Measurements from ENCODE around the gene BICD1. TPM values are rescaled to one million over a fixed set of nuclear protein-coding genes. Genes with fewer than 3 reads are reported as not detected.

BICD1 gene
- total and polyA plus RNA-seq, 2 experiments from 2014 or later: 59.3 to 83.6 TPM

DNA sequence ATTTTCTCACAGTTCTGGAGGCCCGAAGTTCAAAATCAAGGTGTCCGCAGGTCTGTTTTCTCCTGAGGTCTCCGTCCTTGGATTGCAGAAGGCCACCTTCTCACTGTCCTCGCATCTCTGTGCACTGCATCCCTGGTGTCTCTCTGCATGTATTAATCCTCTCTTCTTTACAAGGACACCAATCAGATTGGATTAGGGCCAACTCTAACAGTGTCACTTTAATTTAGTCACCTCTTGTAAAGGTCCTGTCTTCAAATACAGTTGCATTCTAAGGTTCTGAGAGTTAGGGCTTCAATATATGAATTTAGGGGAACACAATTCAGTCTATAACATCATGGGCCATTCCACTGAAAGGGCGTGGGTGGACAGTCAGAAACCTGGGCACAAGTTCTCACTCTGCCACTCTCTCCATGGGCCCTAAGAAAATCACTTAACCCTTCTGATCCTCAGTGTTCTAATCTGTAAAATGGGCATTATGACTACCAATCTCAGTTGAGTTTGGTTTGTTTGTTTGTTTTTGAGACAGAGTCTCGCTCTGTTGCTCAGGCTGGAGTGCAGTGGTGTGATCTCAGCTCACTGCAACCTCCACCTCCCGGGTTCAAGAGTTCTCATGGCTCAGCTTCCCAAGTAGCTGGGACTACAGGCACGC is 251.1 kb downstream of the BICD1 start (continued):
- TF ChIP-seq, protein P1, sequence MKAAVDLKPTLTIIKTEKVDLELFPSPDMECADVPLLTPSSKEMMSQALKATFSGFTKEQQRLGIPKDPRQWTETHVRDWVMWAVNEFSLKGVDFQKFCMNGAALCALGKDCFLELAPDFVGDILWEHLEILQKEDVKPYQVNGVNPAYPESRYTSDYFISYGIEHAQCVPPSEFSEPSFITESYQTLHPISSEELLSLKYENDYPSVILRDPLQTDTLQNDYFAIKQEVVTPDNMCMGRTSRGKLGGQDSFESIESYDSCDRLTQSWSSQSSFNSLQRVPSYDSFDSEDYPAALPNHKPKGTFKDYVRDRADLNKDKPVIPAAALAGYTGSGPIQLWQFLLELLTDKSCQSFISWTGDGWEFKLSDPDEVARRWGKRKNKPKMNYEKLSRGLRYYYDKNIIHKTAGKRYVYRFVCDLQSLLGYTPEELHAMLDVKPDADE (IDR thresholded peaks at IDR 0.05): no peak
- no peak for TF ChIP-seq STAT1 (IDR thresholded peaks at IDR 0.05; ENCODE audit: unreplicated experiment)
- no peak for TF ChIP-seq EZH2 (IDR thresholded peaks at IDR 0.05; ENCODE audit: low read depth, unreplicated experiment)
- no peak for TF ChIP-seq ZNF114 (CRISPR knock-in tag; IDR thresholded peaks at IDR 0.05)

DNA sequence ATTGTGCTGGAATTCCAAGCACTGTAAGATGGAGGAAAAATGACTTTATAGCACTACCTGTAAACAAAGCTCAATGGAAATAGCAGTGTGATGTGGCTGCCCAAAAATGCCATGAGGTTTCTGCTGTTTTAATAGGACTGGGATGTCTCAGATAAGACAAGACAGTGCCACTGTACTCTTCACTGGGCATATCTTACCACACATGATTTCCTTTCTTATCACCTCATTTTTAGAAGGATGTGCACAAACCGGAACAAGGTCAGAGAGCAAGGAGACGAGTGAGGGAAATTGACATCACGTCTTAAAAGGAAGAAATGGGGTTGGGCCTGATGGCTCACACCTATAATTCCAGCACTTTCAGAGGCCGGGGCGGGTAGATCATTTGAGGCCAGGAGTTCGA is 254.3 kb downstream of the BICD1 start:
- no peak overlapping the region for H3K4me3 Mint-ChIP-seq
- Histone ChIP-seq H3K36me3 (ENCODE audit: insufficient read depth) (no peaks in the 10 kb centered on the region), H3K4me3 (no peak overlapping the region), H3K4me1 (ENCODE audit: insufficient read depth) (peaks cover 18% of the 10 kb centered on the region), H3K27me3 (ENCODE audit: insufficient read depth) (no peaks in the 10 kb centered on the region), H3K27ac (ENCODE audit: low read depth) (no peak overlapping the region), H2AFZ (no peak overlapping the region), H3K79me2 (replicated peaks; ENCODE audit: insufficient read depth) (no peaks in the 10 kb centered on the region), H3K4me2 (no peak overlapping the region), H3K9me2 (ENCODE audit: insufficient read depth) (no peaks in the 10 kb centered on the region), H4K20me1 (replicated peaks; ENCODE audit: insufficient read depth) (no peaks in the 10 kb centered on the region), H3F3A (replicated peaks; ENCODE audit: low read depth) (no peaks in the 10 kb centered on the region; the same call in 1 of the 2 replicates)
- no peak for ATAC-seq
- no peaks in the 10 kb centered on the region for H3K9me3 Mint-ChIP-seq
- no peak overlapping the region for H3K27ac Mint-ChIP-seq
- H3K4me1 Mint-ChIP-seq: peaks cover 26% of the 10 kb centered on the region
- H3K27me3 Mint-ChIP-seq (ENCODE audit: insufficient read depth, low read depth, poor library complexity): peaks cover 6% of the 10 kb centered on the region
- no peaks in the 10 kb centered on the region; the same call in 1 of the 3 replicates for H3K36me3 Mint-ChIP-seq (ENCODE audit: low read depth)
- no peak for DNase-seq (ENCODE audit: low spot score)
- TF ChIP-seq JUNB (IDR thresholded peaks at IDR 0.05; ENCODE audit: unreplicated experiment) (no peak), EZH2 (IDR thresholded peaks at IDR 0.05; ENCODE audit: low read depth, unreplicated experiment) (no peak), NANOG (IDR thresholded peaks at IDR 0.05; ENCODE audit: borderline replicate concordance) (no peak), EZH2phosphoT487 (IDR thresholded peaks at IDR 0.05; ENCODE audit: unreplicated experiment) (no peak), POLR2AphosphoS5 (IDR thresholded peaks at IDR 0.05; ENCODE audit: low read depth) (no peak)
- TF ChIP-seq, protein P2, sequence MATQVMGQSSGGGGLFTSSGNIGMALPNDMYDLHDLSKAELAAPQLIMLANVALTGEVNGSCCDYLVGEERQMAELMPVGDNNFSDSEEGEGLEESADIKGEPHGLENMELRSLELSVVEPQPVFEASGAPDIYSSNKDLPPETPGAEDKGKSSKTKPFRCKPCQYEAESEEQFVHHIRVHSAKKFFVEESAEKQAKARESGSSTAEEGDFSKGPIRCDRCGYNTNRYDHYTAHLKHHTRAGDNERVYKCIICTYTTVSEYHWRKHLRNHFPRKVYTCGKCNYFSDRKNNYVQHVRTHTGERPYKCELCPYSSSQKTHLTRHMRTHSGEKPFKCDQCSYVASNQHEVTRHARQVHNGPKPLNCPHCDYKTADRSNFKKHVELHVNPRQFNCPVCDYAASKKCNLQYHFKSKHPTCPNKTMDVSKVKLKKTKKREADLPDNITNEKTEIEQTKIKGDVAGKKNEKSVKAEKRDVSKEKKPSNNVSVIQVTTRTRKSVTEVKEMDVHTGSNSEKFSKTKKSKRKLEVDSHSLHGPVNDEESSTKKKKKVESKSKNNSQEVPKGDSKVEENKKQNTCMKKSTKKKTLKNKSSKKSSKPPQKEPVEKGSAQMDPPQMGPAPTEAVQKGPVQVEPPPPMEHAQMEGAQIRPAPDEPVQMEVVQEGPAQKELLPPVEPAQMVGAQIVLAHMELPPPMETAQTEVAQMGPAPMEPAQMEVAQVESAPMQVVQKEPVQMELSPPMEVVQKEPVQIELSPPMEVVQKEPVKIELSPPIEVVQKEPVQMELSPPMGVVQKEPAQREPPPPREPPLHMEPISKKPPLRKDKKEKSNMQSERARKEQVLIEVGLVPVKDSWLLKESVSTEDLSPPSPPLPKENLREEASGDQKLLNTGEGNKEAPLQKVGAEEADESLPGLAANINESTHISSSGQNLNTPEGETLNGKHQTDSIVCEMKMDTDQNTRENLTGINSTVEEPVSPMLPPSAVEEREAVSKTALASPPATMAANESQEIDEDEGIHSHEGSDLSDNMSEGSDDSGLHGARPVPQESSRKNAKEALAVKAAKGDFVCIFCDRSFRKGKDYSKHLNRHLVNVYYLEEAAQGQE (IDR thresholded peaks at IDR 0.05; ENCODE audit: unreplicated experiment): no peak
- TF ChIP-seq, protein P1 (IDR thresholded peaks at IDR 0.05): no peak
- TF ChIP-seq, protein P3, sequence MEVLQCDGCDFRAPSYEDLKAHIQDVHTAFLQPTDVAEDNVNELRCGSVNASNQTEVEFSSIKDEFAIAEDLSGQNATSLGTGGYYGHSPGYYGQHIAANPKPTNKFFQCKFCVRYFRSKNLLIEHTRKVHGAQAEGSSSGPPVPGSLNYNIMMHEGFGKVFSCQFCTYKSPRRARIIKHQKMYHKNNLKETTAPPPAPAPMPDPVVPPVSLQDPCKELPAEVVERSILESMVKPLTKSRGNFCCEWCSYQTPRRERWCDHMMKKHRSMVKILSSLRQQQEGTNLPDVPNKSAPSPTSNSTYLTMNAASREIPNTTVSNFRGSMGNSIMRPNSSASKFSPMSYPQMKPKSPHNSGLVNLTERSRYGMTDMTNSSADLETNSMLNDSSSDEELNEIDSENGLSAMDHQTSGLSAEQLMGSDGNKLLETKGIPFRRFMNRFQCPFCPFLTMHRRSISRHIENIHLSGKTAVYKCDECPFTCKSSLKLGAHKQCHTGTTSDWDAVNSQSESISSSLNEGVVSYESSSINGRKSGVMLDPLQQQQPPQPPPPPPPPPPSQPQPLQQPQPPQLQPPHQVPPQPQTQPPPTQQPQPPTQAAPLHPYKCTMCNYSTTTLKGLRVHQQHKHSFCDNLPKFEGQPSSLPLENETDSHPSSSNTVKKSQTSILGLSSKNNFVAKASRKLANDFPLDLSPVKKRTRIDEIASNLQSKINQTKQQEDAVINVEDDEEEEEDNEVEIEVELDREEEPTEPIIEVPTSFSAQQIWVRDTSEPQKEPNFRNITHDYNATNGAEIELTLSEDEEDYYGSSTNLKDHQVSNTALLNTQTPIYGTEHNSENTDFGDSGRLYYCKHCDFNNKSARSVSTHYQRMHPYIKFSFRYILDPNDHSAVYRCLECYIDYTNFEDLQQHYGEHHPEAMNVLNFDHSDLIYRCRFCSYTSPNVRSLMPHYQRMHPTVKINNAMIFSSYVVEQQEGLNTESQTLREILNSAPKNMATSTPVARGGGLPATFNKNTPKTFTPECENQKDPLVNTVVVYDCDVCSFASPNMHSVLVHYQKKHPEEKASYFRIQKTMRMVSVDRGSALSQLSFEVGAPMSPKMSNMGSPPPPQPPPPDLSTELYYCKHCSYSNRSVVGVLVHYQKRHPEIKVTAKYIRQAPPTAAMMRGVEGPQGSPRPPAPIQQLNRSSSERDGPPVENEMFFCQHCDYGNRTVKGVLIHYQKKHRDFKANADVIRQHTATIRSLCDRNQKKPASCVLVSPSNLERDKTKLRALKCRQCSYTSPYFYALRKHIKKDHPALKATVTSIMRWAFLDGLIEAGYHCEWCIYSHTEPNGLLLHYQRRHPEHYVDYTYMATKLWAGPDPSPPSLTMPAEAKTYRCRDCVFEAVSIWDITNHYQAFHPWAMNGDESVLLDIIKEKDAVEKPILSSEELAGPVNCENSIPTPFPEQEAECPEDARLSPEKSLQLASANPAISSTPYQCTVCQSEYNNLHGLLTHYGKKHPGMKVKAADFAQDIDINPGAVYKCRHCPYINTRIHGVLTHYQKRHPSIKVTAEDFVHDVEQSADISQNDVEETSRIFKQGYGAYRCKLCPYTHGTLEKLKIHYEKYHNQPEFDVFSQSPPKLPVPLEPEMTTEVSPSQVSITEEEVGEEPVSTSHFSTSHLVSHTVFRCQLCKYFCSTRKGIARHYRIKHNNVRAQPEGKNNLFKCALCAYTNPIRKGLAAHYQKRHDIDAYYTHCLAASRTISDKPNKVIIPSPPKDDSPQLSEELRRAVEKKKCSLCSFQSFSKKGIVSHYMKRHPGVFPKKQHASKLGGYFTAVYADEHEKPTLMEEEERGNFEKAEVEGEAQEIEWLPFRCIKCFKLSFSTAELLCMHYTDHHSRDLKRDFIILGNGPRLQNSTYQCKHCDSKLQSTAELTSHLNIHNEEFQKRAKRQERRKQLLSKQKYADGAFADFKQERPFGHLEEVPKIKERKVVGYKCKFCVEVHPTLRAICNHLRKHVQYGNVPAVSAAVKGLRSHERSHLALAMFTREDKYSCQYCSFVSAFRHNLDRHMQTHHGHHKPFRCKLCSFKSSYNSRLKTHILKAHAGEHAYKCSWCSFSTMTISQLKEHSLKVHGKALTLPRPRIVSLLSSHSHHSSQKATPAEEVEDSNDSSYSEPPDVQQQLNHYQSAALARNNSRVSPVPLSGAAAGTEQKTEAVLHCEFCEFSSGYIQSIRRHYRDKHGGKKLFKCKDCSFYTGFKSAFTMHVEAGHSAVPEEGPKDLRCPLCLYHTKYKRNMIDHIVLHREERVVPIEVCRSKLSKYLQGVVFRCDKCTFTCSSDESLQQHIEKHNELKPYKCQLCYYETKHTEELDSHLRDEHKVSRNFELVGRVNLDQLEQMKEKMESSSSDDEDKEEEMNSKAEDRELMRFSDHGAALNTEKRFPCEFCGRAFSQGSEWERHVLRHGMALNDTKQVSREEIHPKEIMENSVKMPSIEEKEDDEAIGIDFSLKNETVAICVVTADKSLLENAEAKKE (CRISPR knock-in tag; IDR thresholded peaks at IDR 0.05): no peak
- TF ChIP-seq, protein P4, sequence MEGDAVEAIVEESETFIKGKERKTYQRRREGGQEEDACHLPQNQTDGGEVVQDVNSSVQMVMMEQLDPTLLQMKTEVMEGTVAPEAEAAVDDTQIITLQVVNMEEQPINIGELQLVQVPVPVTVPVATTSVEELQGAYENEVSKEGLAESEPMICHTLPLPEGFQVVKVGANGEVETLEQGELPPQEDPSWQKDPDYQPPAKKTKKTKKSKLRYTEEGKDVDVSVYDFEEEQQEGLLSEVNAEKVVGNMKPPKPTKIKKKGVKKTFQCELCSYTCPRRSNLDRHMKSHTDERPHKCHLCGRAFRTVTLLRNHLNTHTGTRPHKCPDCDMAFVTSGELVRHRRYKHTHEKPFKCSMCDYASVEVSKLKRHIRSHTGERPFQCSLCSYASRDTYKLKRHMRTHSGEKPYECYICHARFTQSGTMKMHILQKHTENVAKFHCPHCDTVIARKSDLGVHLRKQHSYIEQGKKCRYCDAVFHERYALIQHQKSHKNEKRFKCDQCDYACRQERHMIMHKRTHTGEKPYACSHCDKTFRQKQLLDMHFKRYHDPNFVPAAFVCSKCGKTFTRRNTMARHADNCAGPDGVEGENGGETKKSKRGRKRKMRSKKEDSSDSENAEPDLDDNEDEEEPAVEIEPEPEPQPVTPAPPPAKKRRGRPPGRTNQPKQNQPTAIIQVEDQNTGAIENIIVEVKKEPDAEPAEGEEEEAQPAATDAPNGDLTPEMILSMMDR (conservative IDR thresholded peaks at IDR 0.05; ENCODE audit: low read depth in 2 of 2): no peak
